Endodermal cell (in vitro differentiated cells): ENCODE results near the gene PNPLA4. TPM values are rescaled to one million over a fixed set of nuclear protein-coding genes. Genes with fewer than 3 reads are reported as not detected.
A peak's percentile ranks its signal among the peaks of the same experiment; 100 is the strongest.

Experiments
- DNase-seq: peaks from one replicate; pipeline ENCODE4 v3.0.0-alpha.2; 2017
- H3K27ac ChIP-seq: 2 replicates; pipeline ENCODE4 v1.5.1; 2013; ENCODE audit warnings: mild to moderate bottlenecking, low read depth, low read length, moderate library complexity
- H3K27me3 ChIP-seq: 2 replicates; pipeline ENCODE4 v1.6.1; 2013; ENCODE audit warnings: mild to moderate bottlenecking, low read length, moderate library complexity; ENCODE audit not compliant: insufficient read depth, control insufficient read depth, poor library complexity, severe bottlenecking
- H3K36me3 ChIP-seq: 2 replicates; pipeline ENCODE4 v1.7.0; 2013; ENCODE audit warnings: mild to moderate bottlenecking, low read length, moderate library complexity; ENCODE audit not compliant: control insufficient read depth, insufficient read depth
- H3K4me1 ChIP-seq: one replicate; pipeline ENCODE4 v1.7.0; 2013; ENCODE audit warnings: low read length; ENCODE audit not compliant: control insufficient read depth, insufficient read depth
- H3K4me3 ChIP-seq: 2 replicates; pipeline ENCODE4 v1.5.1; 2013; ENCODE audit warnings: mild to moderate bottlenecking, low read length, moderate library complexity
- H3K9ac ChIP-seq: 2 replicates; pipeline ENCODE4 v1.6.1; 2013; ENCODE audit warnings: mild to moderate bottlenecking, low read length, moderate library complexity; ENCODE audit not compliant: poor library complexity, severe bottlenecking; ENCODE audit errors: extremely low read depth
- H3K9me3 ChIP-seq: 2 replicates; pipeline ENCODE4 v1.6.1; 2013; ENCODE audit warnings: mild to moderate bottlenecking, low read length, moderate library complexity; ENCODE audit not compliant: control insufficient read depth
- H3K27ac Mint-ChIP-seq: 2 replicates; pipeline ENCODE4 v1.8.0; 2020; ENCODE audit warnings: mixed read lengths
- H3K27me3 Mint-ChIP-seq: 2 replicates; pipeline ENCODE4 v1.8.0; 2021; ENCODE audit warnings: mild to moderate bottlenecking, mixed read lengths; ENCODE audit not compliant: insufficient read depth
- H3K36me3 Mint-ChIP-seq: 2 replicates; pipeline ENCODE4 v1.8.0; 2020; ENCODE audit warnings: low read depth, mixed read lengths
- H3K4me1 Mint-ChIP-seq: 2 replicates; pipeline ENCODE4 v1.8.0; 2020; ENCODE audit warnings: mixed read lengths
- H3K4me3 Mint-ChIP-seq: 2 replicates; pipeline ENCODE4 v1.8.0; 2020; ENCODE audit warnings: mild to moderate bottlenecking, moderate library complexity, mixed read lengths
- H3K9me3 Mint-ChIP-seq: 2 replicates; pipeline ENCODE4 v1.8.0; 2020; ENCODE audit warnings: mild to moderate bottlenecking, mixed read lengths
- WGBS, 2 experiments: methylation state at CpG; one replicate each; pipeline versions ENCODE4 v1.1.5 to v1.1.7; 2013; ENCODE audit warnings: missing lambda C conversion rate in 2 of 2, mixed read lengths in 1 of 2; ENCODE audit not compliant: insufficient coverage in 1 of 2, insufficient read length in 1 of 2; 5-methylcytosine and 5-hydroxymethylcytosine counted together
- total RNA-seq, 2 donors: library from RNA; stranded (reverse); fragmentation: NEBNext Ultra II Directional in 1 of 2; extraction: Animal tissue kit (Norgen Biotek cat#: 25700) in 1 of 2; gene quantifications; 2 replicates in 1 of 2; 3 replicates in 1 of 2; pipeline ENCODE4 v1.2.1, GENCODE V29; 2021
- TF ChIP-seq, protein P1 (sequence below): fragments of 200-600 bp; sonication (generic); conservative IDR thresholded peaks from 2 replicates; pipeline ENCODE4 v1.5.0; 2021; ENCODE audit warnings: antibody characterized with exemption, mild to moderate bottlenecking

The PNPLA4 gene
- total RNA-seq, 2 donors from 2014 or later, result 21.8 to 24.4 TPM

- Histone ChIP-seq H3K4me1 (no peaks in the 10 kb centered on the region), H3K27ac (no peak overlapping the region), H3K27me3 (no peaks in the 10 kb centered on the region), H3K36me3 (no peaks in the 10 kb centered on the region), H3K9me3 (no peaks in the 10 kb centered on the region), H3K9ac (peak overlapping the region; percentile 53), H3K4me3 (peak overlapping the region; percentile 86)
- peaks cover 10% of the 10 kb centered on the region for H3K36me3 Mint-ChIP-seq
- H3K9me3 Mint-ChIP-seq, result peaks cover 2% of the 10 kb centered on the region
- H3K4me3 Mint-ChIP-seq, result peak overlapping the region; percentile 77
- no peak overlapping the region for H3K27ac Mint-ChIP-seq
- TF ChIP-seq, protein P1, sequence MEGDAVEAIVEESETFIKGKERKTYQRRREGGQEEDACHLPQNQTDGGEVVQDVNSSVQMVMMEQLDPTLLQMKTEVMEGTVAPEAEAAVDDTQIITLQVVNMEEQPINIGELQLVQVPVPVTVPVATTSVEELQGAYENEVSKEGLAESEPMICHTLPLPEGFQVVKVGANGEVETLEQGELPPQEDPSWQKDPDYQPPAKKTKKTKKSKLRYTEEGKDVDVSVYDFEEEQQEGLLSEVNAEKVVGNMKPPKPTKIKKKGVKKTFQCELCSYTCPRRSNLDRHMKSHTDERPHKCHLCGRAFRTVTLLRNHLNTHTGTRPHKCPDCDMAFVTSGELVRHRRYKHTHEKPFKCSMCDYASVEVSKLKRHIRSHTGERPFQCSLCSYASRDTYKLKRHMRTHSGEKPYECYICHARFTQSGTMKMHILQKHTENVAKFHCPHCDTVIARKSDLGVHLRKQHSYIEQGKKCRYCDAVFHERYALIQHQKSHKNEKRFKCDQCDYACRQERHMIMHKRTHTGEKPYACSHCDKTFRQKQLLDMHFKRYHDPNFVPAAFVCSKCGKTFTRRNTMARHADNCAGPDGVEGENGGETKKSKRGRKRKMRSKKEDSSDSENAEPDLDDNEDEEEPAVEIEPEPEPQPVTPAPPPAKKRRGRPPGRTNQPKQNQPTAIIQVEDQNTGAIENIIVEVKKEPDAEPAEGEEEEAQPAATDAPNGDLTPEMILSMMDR, result no peak
- DNase-seq, result no peak
- peaks cover 13% of the 10 kb centered on the region for H3K4me1 Mint-ChIP-seq
- no peaks in the 10 kb centered on the region for H3K27me3 Mint-ChIP-seq
- 12% methylated on average over 20 of the region's 20 CpGs; no CpG with 5 or more reads in 1 of the 2 experiments for WGBS, 2 experiments
These were observed 327 bp downstream of the PNPLA4 start for GRCh38 chrX:7926914-7927258.

DNA sequence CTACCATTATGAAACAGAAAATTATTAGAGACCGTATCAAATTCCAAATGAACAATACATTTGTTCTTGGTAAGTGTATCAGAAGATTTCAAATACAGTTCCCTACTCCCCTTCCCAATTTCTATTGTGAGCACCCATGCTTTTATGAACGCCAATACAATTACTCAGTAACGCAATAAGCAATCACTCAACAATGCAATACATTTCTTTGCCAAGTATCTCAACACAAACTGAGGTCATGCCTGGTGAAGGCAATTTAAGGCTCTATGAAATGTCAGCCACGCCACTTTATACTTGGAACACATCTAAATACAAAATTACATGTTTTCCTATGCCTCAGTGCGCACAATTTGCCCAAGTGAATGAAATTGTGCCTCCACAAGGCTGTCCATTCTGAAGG, 712 bp downstream of the PNPLA4 start:
- Mint-ChIP-seq H3K9me3 (peaks cover 2% of the 10 kb centered on the region), H3K27ac (no peak overlapping the region), H3K4me3 (peak overlapping the region; percentile 77)

DNA sequence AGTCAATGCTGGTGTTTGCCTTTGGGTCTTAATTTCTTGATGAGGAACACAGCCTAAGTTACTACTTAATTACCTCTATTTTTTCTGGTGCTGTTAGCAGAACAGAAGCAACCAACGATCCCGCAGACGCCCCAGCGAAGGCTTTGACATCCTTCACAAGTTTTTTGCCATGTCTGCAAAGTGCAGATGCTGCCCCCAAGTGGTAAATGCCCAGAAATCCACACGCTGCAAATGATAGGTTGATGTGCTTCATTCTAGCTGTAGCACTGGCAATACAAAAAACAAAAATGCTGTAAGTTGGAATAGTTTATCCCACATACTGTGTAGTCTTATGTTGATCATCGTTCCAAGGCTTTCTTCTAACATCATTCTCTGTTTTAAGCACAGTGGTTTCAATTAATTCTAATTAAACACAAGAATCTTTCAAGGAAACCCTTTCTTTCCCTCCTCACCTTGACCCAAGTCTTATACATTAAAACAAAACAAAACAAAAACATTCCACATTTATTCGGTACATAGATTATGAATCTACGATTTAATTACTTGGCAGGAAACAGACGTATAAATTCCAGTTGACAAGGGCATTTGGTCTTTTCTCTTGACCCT, 1.2 kb downstream of the PNPLA4 start:
- Histone ChIP-seq H3K27ac (no peak overlapping the region), H3K36me3 (no peaks in the 10 kb centered on the region), H3K9me3 (no peaks in the 10 kb centered on the region), H3K4me1 (no peaks in the 10 kb centered on the region), H3K27me3 (no peaks in the 10 kb centered on the region), H3K4me3 (peak overlapping the region; percentile 86), H3K9ac (no peak overlapping the region)
- H3K4me3 Mint-ChIP-seq, result peak overlapping the region; percentile 77
- peak; percentile 83 for DNase-seq
- 24 to 49% methylated on average over 3 to 9 of the region's 9 CpGs for WGBS, 2 experiments
- TF ChIP-seq, protein P1, result peak; percentile 93
- peaks cover 13% of the 10 kb centered on the region for H3K36me3 Mint-ChIP-seq
- peaks cover 2% of the 10 kb centered on the region for H3K9me3 Mint-ChIP-seq
- H3K4me1 Mint-ChIP-seq, result peaks cover 12% of the 10 kb centered on the region
- no peaks in the 10 kb centered on the region for H3K27me3 Mint-ChIP-seq
- no peak overlapping the region for H3K27ac Mint-ChIP-seq

More for the DNA sequence above, 712 bp downstream of the PNPLA4 start:
- Histone ChIP-seq H3K9me3 (no peaks in the 10 kb centered on the region), H3K9ac (no peak overlapping the region), H3K36me3 (no peaks in the 10 kb centered on the region), H3K4me1 (no peaks in the 10 kb centered on the region), H3K27me3 (no peaks in the 10 kb centered on the region), H3K4me3 (peak overlapping the region; percentile 86), H3K27ac (no peak overlapping the region)
- DNase-seq, result no peak
- Mint-ChIP-seq H3K4me1 (peaks cover 13% of the 10 kb centered on the region), H3K27me3 (no peaks in the 10 kb centered on the region), H3K36me3 (peaks cover 13% of the 10 kb centered on the region)
- WGBS, 2 experiments, result 79% methylated on average over 5 of the region's 5 CpGs; no CpG with 5 or more reads in 1 of the 2 experiments
- TF ChIP-seq, protein P1, result no peak
